Measurements from ENCODE around the gene CNTNAP2. TPM values are rescaled to one million over a fixed set of nuclear protein-coding genes. Genes with fewer than 3 reads are reported as not detected.

CNTNAP2 gene
- total and polyA plus RNA-seq, 2 of the 8 experiments (the other 6 are each of a cell fraction or from before 2014, with no cell fraction given): 27.9 to 71.0 TPM

DNA sequence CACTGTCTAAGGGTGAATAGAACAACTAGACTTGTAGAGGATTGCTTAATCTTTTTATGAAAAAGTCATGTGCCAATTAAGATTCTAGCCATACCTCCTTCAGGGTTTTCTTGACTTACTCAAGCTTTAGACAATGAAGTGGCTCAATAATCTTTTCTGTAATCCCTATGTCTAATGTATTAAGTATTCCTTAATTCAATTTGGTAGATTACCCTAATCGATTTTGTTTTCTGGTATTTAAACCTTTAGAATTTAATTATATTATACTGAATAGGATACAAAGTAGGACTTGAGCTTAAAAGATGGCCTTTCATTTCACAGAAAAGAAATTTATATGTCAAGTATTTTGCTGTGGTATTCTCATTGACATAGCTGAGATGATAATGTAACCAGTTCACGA is 1876.1 kb downstream of the CNTNAP2 start:
- H3K23me2 ChIP-seq (ENCODE audit: low read depth, low read length): no peaks in the 10 kb centered on the region
- H4K20me1 ChIP-seq (replicated peaks in 1 of 2; ENCODE audit: control insufficient read depth in 1 of 2, insufficient read depth in 2 of 2, low read length in 2 of 2): no peaks in the 10 kb centered on the region
- H3K18ac ChIP-seq (ENCODE audit: extremely low read depth, low read length): no peak overlapping the region
- H3K4ac ChIP-seq (replicated peaks; ENCODE audit: insufficient read length, low read depth, low read length): no peak overlapping the region
- no peak overlapping the region for H3K4me2 ChIP-seq (ENCODE audit: insufficient read depth in 1 of 2, low read depth in 2 of 2, low read length in 2 of 2)
- ChIA-PET CTCF (ENCODE audit: partially characterized antibody) (no interaction called here), POLR2A (ENCODE audit: partially characterized antibody) (no interaction called here)
- no peak overlapping the region for H2BK5ac ChIP-seq (ENCODE audit: low read depth, low read length)
- no peak overlapping the region for H3K56ac ChIP-seq (replicated peaks; ENCODE audit: insufficient read length, low read depth, low read length)
- no peak for FAIRE-seq
- DNase-seq (ENCODE audit: low read depth in 1 of 2, low spot score in 2 of 2): no peak
- 87% methylated on average over 2 of the region's 2 CpGs; no CpG with 5 or more reads in 1 of the 2 experiments for WGBS, 2 experiments (ENCODE audit: extremely low coverage in 1 of 2, insufficient coverage in 1 of 2, insufficient read length in 1 of 2, insufficient replicate concordance in 2 of 2, low coverage in 1 of 2, low lambda C conversion rate in 2 of 2, missing lambda C conversion rate in 1 of 2)
- H3K23ac ChIP-seq (ENCODE audit: insufficient read length): no peak overlapping the region
- H2BK12ac ChIP-seq (ENCODE audit: low read depth, low read length): no peak overlapping the region
- H3K9me3 ChIP-seq (ENCODE audit: insufficient read depth in 2 of 2, low read depth in 1 of 2, low read length in 1 of 2): peaks cover 14 to 17% of the 10 kb centered on the region in 2 experiments; a peak in 2 of 4 replicates
- no peaks in the 10 kb centered on the region for H3K79me1 ChIP-seq (ENCODE audit: low read depth, low read length)
- no peak overlapping the region for H3K27ac ChIP-seq (ENCODE audit: low read depth, low read length)
- H4K91ac ChIP-seq (replicated peaks; ENCODE audit: insufficient read length, low read length): no peak overlapping the region
- no peak overlapping the region for H3K4me3 ChIP-seq (ENCODE audit: extremely low read depth in 1 of 4, insufficient read depth in 2 of 4, low read depth in 3 of 4, low read length in 4 of 4)
- H3K4me1 ChIP-seq (replicated peaks in 1 of 4; ENCODE audit: control insufficient read depth in 3 of 4, insufficient read depth in 4 of 4, low read length in 3 of 4): no peaks in the 10 kb centered on the region
- H3K9ac ChIP-seq (replicated peaks in 1 of 4; ENCODE audit: extremely low read depth in 1 of 4, low read depth in 3 of 4, low read length in 3 of 4): no peak overlapping the region
- H3K79me2 ChIP-seq (ENCODE audit: control insufficient read depth in 1 of 2, insufficient read depth in 2 of 2, low read length in 2 of 2): no peaks in the 10 kb centered on the region
- no peak overlapping the region for H2AK5ac ChIP-seq (ENCODE audit: low read depth, low read length)
- H4K8ac ChIP-seq (ENCODE audit: extremely low read depth, insufficient read depth, low read length): no peak overlapping the region
- no peak overlapping the region for H2AFZ ChIP-seq (ENCODE audit: low read length)
- TF ChIP-seq SIN3A (conservative IDR thresholded peaks at IDR 0.05 in 1 of 2, IDR thresholded peaks at IDR 0.05 in 1 of 2; ENCODE audit: low read depth in 1 of 2, low read length in 2 of 2) (no peak), SIX5 (IDR thresholded peaks at IDR 0.05; ENCODE audit: low read depth, low read length) (no peak), TEAD4 (IDR thresholded peaks at IDR 0.05; ENCODE audit: low read depth, low read length) (no peak), BACH1 (IDR thresholded peaks at IDR 0.05; ENCODE audit: low read length) (no peak), ZNF274 (IDR thresholded peaks at IDR 0.05; ENCODE audit: borderline replicate concordance, extremely low read depth, low read length) (no peak), CBX8 (IDR thresholded peaks at IDR 0.05; ENCODE audit: borderline replicate concordance, low read depth, low read length) (no peak), SIRT6 (IDR thresholded peaks at IDR 0.05; ENCODE audit: low read length) (no peak), NANOG (IDR thresholded peaks at IDR 0.05; ENCODE audit: insufficient read depth, low read depth, low read length, poor library complexity, severe bottlenecking) (no peak), EP300 (IDR thresholded peaks at IDR 0.05; ENCODE audit: borderline replicate concordance in 1 of 2, low read depth in 2 of 2, low read length in 2 of 2) (no peak), RNF2 (IDR thresholded peaks at IDR 0.05; ENCODE audit: borderline replicate concordance, low read depth, low read length, missing control alignments, poor library complexity, severe bottlenecking) (no peak)
- H3K27me3 ChIP-seq (replicated peaks in 1 of 4; ENCODE audit: control insufficient read depth in 3 of 4, extremely low read depth in 1 of 4, insufficient read depth in 3 of 4, low read length in 3 of 4): no peaks in the 10 kb centered on the region
- 0 out of 8 replicates have a peak, but pooled peaks cover 0 to 2% (median 0%) of the 10 kb centered on the region in 4 experiments for H3K36me3 ChIP-seq (ENCODE audit: control insufficient read depth in 2 of 4, insufficient read depth in 4 of 4, low read length in 3 of 4)
- H2BK120ac ChIP-seq (replicated peaks; ENCODE audit: low read depth, low read length): no peak overlapping the region
- no peak overlapping the region for H4K5ac ChIP-seq (ENCODE audit: insufficient read length, low read depth, low read length)
- no peak overlapping the region for H2BK15ac ChIP-seq (ENCODE audit: low read length)
- no peak overlapping the region for H2BK20ac ChIP-seq (ENCODE audit: low read length)
- H3K14ac ChIP-seq (ENCODE audit: insufficient read length): no peak overlapping the region
